HEK293 (cell line): ENCODE results near the gene GPR160.

Source experiments
- CTCF ChIP-seq: fragments of 450-650 bp; formaldehyde crosslinking; IDR thresholded peaks from 2 replicates; pipeline ENCODE4 v1.5.1; 2016; ENCODE audit warnings: missing biosample characterization, missing genetic modification characterization
- HOXA7 ChIP-seq: sonication (generic); formaldehyde crosslinking; IDR thresholded peaks from 2 replicates; pipeline ENCODE4 v1.8.1; 2022; ENCODE audit warnings: missing genetic modification reagents, borderline replicate concordance
- ZNF175 ChIP-seq: fragments of 450-650 bp; formaldehyde crosslinking; IDR thresholded peaks from 2 replicates; pipeline ENCODE4 v1.5.1; 2016; ENCODE audit warnings: missing biosample characterization, missing genetic modification characterization
- ZNF704 ChIP-seq: fragments of 450-650 bp; formaldehyde crosslinking; IDR thresholded peaks from 2 replicates; pipeline ENCODE4 v1.5.1; 2016; ENCODE audit warnings: missing biosample characterization, missing genetic modification characterization

GRCh38 chr3:170111147-170111771, 73.5 kb downstream of the GPR160 start:
- TF ChIP-seq ZNF175 (tag by site-specific recombination) (no peak), HOXA7 (CRISPR knock-in tag) (no peak), CTCF (tag by site-specific recombination) (no peak), ZNF704 (tag by site-specific recombination) (no peak)
